Muscle of back (tissue), 13 donors: Measurements from ENCODE around the gene NPIPA3. TPM values are rescaled to one million over a fixed set of nuclear protein-coding genes. Genes with fewer than 3 reads are reported as not detected.
"Not testable (repeated sequence)": the region's sequence is repeated elsewhere in the genome, so short reads cannot be mapped to it uniquely, and the experiment has no call there.

Experiments
- DNase-seq, 3 donors: peaks; one replicate each; pipeline versions ENCODE4 v3.0.0 to v3.0.0-alpha.2; 2013
- long read RNA-seq, 9 donors: transcript quantifications; one replicate each; lab custom pipeline, GENCODE V29; 2026
- polyA plus RNA-seq, 10 donors: library from polyadenylated mRNA; unstranded; fragments of 120-200 nt; gene quantifications; one replicate each; pipeline ENCODE4 v1.2.1, GENCODE V29; 2013; ENCODE audit not compliant: insufficient read length in 10 of 10

Gene NPIPA3
- polyA plus RNA-seq, result 10 to 100 TPM in 2 of 10 donors, 1 to 10 TPM in 8; 2.2 to 16.8 (median 6.2) TPM
- long read RNA-seq, donor 1, result 0 reads
- long read RNA-seq, donor 2, result 0 reads
- long read RNA-seq, donor 3, result 0 reads
- long read RNA-seq, donor 4, result 0 reads
- long read RNA-seq, donor 5, result 0 reads
- long read RNA-seq, donor 6, result 0 reads
- long read RNA-seq, donor 7, result 0 reads
- long read RNA-seq, donor 8, result 0 reads
- long read RNA-seq, donor 9, result 0 reads

DNA sequence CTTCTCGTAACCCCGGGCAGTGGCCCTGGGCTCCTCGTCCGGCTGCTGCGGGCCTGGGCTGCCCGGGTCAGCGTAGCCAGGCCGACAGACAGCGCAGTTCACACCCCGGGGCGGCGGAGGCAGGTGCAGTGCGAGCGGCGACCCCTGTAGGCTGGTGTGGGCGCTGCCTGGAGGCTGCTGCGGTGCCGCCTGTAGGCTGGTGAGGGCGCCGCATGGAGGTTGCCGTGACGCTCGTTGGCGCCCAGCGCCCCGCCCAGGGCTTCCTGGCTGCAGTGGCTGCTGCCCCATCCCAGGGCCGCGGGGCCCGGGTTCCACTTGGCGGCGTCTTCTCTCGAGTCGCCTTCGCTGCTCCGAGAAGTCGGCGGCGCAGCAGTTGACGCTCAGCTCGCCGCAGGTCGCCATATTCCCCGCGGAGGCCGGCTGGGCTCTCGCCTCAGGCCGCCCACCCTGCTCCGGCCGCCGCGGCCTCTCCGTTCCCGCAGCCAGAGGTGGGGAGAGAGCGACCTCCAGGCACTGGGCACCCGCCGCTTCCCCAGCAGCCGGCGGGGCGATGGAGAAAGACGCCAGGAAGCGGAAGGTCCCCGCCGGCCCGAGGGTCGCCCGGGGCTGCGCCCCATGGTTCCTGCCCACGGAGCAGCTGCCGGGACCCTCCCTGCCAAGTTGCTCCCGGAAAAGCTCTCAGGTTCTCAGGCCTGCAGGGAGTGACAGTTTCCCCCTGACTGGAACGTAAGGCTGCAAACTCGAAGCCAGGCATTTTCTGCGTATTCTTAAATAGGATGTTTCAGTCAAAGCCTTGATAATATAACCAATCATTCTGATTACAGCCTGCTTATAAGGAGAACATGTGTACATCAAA is at the start of gene NPIPA3:
Gene NPIPA3, plus strand, starts transcription at position 256 of the 856 bp plus-strand sequence. CDS start 5,533 bp downstream, outside the sequence.
- not testable (repeated sequence) for DNase-seq

DNA sequence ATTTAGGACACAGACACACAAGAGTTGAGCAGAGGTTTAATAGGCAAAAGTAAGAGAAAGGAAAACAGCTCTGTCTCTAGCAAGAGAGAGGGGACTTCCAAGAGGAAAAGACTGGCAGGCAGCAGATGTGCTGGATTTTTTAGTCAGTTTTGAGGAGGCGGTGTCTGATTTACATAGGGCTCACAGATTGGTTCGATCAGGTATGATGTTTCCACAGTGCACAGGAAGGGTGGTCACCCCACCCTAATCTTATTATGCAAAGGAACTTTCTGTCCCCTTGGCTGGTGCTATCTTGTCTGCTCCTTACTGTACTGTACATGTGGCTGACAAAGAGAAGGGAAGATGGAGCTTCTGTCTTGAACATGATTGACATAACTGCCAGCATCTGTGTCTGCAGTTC is 45.1 kb upstream of the NPIPA3 start:
- no peak for DNase-seq

DNA sequence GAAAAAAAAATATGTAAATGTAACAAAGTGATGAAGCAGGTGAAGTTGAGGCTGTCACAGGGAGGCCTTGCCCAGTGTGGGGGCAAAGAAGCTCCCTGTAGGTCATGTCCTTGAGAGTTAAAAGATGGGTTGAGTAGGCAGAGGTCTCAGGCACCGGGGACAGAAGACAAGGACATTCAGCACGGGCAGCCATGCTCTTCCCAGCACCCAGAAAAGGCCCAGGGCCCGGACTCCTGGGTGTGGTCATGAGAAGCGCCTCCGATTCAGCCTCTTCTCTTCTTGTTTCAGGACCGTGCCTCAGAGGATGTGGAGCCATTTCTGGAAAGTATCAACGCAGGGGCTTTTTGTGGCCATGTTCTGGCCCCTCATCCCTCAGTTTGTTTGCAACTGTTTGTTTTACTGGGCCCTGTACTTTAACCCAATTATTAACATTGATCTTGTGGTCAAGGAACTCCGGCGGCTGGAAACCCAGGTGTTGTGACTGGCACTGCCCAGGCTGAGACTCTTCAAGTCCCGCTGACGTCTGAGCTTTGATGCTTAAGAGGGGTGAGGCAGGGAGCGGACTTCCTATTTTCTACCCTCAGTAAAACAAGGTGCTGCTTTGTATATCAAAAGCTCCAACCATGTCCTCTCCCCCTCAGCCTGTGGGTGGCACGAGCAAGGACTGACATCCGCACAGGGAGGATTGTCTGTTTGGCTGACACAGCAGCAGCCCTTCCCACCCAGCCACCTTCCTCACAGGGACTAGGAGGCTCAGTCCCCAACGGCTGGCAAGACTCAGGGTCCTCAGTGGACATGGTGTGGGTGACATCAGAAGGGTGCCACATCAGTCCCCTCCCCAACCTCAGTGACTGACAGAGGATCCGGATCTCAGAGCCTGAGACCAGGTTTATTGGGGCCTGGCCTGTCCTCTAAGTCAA is 35.6 kb upstream of the NPIPA3 start:
- DNase-seq, result no peak

DNA sequence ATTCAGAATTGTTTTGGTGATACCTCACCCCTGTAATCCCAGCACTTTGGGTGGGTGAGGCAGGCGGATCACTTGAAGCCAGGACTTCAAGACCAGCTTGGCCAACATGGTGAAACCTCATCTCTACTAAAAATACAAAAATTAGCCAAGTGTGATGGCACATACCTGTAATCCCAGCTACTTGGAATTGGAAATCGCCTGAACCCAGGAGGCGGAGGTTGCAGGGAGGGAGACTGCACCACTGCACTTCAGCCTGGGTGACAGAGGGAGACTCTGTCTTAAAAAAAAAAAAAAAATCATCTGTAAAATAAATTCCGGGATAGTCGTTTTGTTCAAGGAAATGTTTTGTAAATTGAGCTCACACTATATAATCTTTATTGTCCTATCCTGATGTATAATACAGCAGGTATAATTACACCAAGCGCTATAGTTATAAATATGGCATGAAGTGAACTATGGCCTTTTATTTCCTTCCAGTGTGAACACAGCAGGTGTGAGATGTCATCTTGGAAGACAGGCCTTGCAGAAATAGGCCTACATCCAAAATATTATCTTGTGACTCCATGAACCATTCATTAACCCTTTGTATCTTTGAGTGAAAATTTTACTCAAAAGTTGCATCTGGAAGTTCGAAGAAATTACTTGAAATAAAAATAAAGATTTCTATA is 34.5 kb upstream of the NPIPA3 start:
- DNase-seq, result no peak

DNA sequence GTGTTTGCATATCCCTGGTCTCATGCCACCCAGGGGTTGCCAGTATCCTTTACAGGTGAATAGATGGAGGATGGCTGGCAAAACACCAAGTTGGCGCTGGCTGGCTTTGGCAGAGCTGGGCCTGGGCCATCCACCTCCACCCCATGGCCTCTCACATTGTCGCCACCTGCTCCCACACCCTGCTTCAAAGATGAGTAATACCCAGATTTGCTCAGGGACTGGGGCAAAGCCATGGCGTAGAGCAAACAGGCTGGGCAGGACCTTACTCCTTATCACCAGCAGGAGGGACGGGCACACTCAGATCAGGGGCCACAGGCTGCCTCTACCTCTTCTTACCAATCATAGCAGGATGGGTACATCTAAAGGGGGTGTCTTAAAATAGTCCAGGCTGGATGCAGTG is 33.4 kb upstream of the NPIPA3 start:
- DNase-seq, result no peak

DNA sequence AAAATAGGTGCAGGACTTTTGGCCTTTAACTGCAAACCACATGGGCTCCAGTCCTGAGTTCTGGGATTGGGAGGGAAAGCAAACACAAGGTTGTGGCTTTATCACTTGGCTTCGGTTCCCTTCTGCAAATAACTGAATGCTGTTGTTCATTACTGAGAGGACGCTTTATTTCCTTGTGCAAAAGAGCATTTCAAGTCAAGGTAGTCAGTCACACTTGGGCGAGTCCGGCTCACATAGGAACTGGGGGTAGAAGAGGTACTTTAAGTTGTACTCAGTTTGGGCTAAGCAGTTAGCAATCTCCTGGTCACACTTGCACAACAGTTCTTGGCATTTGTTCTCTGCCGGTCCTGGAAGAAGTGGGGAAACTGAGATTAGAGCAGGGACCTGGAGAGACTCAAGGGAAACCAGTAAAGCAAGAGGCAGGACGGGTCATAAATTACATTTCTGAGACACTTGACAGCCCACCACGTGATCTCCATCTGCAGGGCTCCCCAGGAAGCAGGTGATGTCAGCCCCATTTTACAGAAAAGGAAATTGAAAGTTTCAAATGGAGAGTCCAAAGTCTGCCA is 30.7 kb upstream of the NPIPA3 start:
- no peak for DNase-seq

DNA sequence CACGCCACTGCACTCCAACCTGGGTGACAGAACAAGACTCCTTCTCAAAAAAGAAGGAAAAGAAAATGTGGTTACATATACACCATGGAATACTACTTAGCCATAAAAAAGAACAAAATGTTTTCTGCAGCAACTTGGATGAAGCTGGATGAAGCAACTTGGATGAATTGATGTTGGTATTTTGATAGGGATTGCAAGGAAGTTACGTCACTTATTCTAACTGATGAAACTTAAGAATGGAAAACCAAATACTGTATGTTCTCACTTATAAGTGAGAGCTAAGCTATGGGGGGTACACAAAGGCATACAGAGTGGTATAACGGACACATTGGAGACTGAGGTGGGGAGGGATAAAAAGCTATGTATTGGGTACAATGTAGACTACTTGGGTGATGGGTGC is 26.6 kb upstream of the NPIPA3 start:
- DNase-seq, result no peak

DNA sequence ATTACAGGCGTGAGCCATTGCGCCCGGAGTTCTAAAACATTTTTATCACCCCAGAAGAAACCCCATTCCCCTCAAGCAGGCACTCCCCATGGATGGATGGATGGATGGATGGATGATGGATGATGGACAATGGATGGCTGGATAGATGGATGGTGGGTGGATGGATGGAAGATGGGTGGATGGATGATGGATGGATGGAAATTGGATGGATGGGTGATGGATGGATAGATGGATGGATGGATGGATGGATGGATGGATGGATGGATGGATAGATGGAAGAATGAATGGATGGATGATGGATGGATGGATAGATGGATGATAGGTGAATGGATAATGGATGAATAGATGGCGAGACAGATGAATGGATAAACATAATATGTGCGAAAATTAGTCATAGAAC is 25.6 kb upstream of the NPIPA3 start:
- DNase-seq, result no peak

DNA sequence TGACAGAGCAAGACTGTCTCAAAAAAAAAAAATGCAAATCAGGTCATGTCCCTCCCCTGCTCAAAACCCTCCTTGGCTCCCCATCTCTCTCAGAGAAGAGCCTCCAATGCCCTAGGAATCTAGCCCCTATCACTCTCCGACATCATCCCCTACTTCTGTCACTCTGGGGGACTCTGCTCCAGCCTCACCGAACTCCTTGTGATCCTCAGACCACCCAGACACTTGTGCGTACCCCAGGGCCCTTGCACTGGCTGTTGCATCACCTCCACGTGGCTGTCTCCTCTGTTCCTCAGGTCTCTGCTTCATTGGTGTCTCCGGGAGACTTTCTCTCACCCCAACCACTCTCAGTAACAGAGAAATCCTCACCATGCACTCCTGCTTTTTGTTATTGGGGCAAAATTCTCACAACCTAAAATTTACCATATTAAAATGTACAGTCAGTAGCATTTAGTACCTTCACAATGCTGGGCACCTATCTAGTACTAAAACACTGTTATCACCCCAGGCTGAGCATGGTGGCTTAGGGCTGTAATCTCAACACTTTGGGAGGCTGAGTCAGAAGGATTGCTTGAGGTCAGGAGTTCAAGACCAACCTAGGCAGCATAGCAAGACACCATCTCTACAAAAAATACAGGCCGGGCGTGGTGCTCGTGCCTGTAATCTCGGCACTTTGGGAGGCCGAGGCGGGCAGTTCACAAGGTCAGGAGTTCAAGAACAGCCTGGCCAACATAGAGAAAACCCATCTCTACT is 24.3 kb upstream of the NPIPA3 start:
- DNase-seq, result no peak

DNA sequence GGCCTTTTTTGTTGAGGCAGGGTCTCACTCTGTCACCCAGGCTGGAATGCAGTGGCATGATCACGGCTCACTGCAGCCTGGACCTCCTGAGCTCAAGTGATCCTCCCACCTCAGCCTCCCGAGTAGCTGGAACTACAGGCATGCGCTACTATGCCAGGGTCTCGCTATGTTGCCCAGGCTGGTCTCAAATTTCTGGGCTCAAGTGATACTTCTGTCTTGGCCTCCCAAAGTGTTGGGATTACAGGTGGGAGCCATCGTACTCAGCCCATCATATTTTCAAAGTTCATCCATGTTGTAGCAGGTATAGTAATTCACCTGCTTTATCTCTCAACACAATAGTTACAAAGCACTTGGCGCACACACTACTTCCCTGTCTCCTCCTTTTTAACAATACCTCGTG is 22.8 kb upstream of the NPIPA3 start:
- DNase-seq, result not testable (repeated sequence)

DNA sequence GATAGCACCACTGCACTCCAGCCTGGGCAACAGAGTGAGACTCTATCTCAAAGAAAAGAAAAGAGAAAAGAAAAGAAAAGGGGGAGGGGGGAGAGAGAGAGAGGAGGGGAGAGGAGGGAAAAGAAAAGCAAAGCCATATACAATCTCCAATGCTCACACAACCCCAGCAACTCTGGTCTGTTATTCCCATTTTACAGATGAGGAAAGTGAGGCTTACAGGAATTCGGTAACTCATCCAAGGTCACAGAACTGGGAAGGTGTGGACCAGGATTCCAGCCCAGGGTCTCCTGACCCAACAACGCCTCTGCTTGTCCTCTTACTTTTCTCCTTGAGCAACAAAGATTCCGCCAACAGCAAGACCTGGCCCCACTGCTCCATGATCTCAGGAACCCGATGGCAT is 22.1 kb upstream of the NPIPA3 start:
- no peak for DNase-seq

DNA sequence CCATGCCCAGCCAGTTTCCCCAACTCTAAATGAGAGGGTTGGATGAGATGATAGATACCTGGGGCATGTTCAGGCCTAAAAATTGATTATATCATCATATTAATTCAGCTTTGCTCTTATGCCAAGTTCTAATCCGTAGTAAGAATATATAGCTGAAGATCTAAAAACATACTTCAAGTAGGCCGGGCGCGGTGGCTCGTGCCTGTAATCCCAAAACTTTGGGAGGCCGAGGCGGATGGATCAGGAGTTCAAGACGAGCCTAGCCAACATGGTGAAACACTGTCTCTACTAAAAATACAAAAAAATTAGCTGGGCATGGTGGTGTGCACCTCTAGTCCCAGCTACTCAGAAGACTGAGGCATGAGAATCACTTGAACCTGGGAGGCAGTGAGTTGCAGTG is 21.1 kb upstream of the NPIPA3 start:
- no peak for DNase-seq

DNA sequence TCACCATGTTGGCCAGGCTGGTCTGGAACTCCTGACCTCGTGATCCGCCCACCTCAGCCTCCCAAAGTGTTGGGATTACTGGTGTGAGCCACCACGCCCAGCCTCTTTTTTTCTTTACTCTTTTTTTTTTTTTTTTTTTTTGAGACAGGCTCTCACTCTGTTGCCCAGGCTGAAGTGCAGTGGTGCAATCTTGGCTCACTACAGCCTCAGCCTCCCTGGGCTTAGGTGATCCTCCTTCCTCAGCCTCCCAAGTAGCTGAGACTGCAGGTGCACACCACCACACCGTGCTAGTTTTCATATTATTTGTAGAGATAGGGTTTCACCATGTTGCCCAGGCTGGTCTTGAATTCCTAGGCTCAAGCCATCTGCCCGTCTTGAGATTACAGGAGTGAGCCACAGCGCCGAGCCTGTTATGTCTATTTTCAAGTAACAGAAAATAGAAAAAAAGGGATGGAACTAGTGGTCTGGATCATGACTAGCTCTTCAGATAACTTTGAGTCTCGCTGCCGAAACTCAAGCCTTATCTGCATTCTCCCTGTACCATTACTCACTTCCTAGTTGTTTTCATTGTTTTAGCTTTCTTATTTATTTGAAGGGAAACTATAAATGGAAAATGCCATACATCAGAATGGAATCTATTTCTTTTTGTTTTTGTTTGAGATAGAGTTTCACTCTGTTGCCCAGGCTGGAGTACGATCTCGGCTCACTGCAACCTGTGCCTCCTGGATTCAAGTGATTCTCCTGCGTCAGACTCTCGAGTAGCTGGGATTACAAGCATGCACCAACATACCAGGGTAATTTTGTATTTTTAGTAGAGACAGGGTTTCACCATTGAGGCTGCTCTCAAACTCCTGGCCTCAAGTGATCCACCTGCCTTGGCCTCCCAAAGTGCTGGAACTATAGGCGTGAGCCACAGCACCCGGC is 17.1 kb upstream of the NPIPA3 start:
- DNase-seq, result not testable (repeated sequence)

DNA sequence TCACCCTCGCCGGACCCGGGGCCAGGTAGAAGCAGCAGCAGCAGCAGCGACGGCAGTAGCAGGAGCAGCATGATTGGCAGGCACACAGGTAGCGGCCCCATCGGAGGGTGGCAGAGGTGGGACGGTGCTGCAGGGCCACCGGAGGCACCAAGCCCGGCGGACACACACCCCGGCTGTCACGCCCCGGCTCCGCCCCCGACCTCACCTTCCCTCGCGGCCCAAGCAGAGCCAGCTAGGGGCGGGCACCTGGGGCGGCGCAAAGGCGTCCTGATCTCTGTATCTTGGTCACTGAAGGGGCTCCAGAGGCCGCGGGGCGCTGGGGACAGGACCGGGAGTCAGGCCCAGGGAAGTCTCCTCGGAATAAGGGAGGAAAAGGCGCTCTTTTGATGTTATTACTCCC is 9.1 kb upstream of the NPIPA3 start, which contains the start of gene PLA2G10:
Gene PLA2G10, minus strand, starts transcription at position 180 of the 400 bp plus-strand sequence. Its CDS starts 79 bp downstream, at position 101.
- not testable (repeated sequence) for DNase-seq

DNA sequence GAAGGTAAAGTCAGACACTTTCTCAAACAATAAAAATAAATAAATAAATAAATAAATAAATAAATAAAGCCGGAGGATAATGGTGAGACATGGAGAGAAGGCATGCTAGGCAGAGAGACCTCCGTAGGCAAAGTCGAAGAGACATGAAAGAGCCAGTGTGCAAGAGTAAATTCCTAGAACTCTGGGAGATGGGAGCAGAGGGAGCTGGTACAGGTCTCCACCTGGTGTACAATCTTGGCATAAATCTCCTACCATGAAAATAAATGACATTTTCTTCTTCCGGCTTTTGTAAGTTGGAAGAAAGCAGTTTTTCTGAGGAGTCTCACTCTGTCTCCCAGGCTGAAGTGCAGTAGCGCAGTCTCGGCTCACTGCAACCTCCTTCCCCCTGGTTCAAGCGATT is 1.4 kb upstream of the NPIPA3 start:
- not testable (repeated sequence) for DNase-seq

DNA sequence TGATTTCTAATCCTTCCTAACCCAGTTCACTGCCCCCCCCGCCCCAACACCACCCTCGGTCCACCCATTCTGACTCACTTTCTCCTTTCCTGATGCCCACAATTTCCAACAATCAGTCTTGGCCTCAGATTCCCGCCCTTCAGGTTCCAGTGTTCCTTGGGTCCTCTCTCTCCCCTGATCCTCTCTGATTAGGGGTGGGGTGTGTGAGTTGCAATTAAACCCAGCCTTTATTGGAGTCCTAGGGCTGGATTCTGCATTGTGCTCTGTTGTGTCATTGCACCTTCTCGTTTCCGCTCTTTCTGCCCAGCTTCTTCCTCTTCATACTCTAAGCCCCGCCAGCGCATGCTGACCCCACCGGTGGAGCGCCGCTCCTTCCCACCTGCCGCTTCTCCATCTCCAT is 539 bp upstream of the NPIPA3 start:
- DNase-seq, result not testable (repeated sequence)

DNA sequence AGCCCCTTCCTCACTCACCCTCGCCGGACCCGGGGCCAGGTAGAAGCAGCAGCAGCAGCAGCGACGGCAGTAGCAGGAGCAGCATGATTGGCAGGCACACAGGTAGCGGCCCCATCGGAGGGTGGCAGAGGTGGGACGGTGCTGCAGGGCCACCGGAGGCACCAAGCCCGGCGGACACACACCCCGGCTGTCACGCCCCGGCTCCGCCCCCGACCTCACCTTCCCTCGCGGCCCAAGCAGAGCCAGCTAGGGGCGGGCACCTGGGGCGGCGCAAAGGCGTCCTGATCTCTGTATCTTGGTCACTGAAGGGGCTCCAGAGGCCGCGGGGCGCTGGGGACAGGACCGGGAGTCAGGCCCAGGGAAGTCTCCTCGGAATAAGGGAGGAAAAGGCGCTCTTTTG is 30.0 kb downstream of the NPIPA3 start:
- DNase-seq, result not testable (repeated sequence)

DNA sequence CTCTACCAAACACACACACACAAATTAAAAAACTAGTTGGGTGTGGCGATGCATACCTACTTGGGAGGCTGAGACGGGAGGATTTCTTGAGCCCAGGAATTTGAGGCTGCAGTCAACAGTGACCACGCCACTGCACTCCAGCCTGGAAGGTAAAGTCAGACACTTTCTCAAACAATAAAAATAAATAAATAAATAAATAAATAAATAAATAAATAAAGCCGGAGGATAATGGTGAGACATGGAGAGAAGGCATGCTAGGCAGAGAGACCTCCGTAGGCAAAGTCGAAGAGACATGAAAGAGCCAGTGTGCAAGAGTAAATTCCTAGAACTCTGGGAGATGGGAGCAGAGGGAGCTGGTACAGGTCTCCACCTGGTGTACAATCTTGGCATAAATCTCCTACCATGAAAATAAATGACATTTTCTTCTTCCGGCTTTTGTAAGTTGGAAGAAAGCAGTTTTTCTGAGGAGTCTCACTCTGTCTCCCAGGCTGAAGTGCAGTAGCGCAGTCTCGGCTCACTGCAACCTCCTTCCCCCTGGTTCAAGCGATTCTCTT is 37.7 kb downstream of the NPIPA3 start:
- not testable (repeated sequence) for DNase-seq

DNA sequence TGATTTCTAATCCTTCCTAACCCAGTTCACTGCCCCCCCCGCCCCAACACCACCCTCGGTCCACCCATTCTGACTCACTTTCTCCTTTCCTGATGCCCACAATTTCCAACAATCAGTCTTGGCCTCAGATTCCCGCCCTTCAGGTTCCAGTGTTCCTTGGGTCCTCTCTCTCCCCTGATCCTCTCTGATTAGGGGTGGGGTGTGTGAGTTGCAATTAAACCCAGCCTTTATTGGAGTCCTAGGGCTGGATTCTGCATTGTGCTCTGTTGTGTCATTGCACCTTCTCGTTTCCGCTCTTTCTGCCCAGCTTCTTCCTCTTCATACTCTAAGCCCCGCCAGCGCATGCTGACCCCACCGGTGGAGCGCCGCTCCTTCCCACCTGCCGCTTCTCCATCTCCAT is 38.6 kb downstream of the NPIPA3 start:
- DNase-seq, result not testable (repeated sequence)
